Stimulated activated CD4-positive, alpha-beta T cell treated with anti-CD3 and anti-CD28 coated beads, Interleukin-12 subunit alpha, Interleukin-12 subunit beta, amount 100 ng/mL, for 48 hours (primary cell): Measurements from ENCODE around the gene SYTL1.

ENCODE experiments used
- DNase-seq, 3 donors: peaks; one replicate each; pipeline ENCODE4 v3.0.0-alpha.2; 2020; ENCODE audit warnings: low read depth in 2 of 3, low spot score in 1 of 3

SYTL1 gene, protein sequence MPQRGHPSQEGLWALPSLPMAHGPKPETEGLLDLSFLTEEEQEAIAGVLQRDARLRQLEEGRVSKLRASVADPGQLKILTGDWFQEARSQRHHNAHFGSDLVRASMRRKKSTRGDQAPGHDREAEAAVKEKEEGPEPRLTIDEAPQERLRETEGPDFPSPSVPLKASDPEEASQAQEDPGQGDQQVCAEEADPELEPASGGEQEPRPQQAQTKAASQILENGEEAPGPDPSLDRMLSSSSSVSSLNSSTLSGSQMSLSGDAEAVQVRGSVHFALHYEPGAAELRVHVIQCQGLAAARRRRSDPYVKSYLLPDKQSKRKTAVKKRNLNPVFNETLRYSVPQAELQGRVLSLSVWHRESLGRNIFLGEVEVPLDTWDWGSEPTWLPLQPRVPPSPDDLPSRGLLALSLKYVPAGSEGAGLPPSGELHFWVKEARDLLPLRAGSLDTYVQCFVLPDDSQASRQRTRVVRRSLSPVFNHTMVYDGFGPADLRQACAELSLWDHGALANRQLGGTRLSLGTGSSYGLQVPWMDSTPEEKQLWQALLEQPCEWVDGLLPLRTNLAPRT

DNA sequence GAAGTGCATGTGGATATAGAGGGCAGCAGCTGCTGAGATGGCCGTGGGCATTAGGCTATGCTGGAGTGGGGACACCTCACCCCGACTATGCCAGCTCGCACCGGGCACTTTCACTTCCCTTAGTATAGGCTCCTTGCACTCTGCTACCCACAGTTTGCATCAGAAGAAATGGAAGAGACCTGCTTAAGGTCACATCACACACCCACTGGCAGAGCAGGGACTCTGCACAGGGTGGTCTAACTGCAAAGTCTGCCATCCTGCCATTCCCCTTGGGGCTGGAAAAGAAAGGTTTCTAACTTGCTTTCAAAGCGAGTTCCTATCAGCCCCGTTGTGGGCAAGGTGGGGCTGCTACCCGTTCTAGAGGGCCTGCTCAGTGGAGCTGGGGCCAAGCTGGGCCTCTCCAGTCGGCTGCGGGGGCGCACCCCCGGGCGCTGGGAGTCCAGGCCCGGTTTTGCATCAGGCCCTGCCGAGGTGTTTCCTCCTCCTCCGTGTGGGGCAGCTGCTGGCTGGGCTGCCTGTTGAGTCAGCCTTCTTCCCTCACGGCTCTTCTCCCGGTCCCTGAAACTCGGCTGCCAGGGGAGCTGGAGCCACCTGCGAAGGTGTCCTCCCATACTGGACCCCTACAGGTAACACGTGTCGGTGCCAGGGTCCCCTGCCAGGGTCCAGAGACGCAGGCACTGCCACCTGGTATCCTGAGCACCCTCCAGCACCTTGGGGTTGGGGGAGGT lies at the start of gene SYTL1:
Gene SYTL1, plus strand, starts transcription at position 498 of the 728 bp plus-strand sequence. CDS start 3,313 bp downstream, outside the sequence.
- no peak for DNase-seq

DNA sequence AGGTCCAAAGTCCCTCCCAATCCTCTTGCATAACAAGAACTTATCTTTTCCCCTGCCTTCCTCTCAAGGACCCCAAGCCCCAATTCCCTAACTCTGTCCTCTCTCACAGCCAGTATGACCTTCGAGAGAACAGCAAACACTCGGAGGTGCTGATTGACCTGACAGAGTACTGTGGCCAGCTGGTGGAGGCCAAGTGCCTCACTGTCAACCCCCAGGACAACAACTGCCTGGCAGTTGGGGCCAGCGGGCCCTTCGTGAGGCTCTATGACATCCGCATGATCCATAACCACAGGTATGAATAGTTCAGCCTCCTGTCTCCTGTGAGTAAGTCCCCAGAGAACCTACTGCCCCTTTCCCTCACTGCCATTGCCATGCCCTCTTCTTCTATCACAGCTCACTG lies 49.7 kb upstream of the SYTL1 start:
- no peak for DNase-seq

DNA sequence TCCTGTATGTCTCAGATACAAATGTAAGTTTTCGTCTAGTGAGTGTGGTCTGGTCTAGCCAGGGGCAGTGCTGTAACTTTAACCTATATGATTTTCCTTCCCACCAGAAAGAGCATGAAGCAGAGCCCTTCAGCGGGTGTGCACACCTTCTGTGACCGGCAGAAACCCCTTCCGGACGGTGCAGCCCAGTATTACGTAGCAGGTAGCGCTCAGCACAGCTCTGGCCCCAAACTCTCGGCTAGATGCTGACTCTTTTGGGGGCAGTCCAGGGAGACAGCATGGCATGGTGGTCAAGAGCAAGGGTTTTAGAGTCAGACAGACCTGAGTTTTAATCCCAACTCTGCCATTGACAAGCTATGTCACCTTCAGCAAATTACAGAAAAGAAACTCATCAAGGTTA lies 47.9 kb upstream of the SYTL1 start:
- no peak for DNase-seq

DNA sequence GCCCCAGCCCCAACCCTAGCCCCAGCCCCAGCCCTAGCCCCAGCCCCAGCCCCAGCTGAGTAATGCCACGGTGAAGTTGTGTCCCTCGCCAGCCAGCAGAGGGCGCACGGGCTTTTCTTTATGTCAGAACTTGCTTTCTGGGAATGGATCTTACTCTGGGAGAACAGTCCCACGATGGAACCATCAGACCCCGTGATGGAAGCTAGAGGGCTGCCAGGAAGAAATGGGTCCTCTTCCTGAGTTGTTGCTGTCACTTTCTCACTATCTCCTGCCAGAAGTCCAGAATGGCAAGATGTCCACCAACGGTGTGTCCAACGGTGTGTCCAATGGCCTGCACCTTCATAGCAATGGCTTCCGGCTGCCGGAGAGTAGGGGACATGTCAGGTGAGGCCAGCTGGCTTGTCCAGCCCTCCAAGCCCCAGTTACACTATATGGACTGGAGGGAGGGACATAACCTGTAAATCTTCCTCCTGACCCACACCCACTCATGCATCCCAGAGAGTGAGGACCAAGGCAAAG lies 45.0 kb upstream of the SYTL1 start:
- DNase-seq: peak; percentile 52 to 60 (median 56)

DNA sequence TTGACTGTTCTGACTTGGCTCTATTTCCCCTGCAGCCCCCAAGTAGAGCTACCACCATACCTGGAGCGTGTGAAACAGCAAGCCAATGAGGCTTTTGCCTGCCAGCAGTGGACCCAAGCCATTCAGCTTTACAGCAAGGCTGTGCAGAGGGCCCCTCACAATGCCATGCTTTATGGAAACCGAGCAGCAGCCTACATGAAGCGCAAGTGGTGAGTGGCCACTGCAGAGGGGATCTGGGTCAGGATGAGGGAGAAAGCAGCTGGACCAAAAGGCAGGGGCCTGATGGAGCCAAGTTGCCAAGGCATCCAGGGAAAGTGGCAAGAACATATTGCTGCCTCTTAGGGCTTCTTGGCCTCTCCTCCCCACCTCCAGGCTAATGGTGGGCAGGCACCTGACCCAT lies 43.9 kb upstream of the SYTL1 start:
- DNase-seq: no peak

DNA sequence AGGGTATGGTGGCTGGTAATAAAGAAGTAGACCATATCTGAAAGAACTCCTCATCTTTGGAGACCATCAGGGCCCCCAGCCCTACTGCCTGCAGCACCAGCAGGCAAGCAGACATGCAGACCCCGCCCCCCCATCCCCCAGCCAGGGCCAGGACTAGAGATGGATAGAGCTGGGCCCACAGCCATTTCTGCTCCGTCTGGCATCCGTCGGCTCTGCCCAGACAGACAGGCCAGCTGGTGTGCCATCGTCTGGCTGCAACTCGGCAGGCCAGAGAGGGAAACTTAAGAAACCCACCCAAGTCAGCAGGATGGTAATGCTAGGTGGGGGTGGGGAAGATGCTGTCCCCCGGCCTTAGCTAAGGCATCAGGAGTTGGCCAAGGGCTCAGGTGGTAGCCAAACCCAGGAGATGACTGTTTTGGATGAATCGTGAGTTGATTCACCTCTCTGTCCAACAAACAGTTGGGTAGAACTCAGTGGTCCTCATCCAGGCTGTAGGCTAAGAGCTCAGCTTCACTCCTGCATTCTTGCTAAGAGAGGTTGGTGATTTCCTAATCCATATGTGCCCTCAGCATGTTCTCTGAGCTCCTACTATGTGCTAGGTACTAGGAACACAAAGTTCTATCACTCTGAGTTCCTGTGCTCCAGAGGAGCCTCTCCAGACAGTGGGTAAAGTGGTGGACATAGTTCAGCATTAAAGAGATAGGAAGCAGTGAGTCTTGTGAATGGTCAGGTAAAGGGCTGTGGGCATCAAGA lies 43.0 kb upstream of the SYTL1 start:
- no peak for DNase-seq

DNA sequence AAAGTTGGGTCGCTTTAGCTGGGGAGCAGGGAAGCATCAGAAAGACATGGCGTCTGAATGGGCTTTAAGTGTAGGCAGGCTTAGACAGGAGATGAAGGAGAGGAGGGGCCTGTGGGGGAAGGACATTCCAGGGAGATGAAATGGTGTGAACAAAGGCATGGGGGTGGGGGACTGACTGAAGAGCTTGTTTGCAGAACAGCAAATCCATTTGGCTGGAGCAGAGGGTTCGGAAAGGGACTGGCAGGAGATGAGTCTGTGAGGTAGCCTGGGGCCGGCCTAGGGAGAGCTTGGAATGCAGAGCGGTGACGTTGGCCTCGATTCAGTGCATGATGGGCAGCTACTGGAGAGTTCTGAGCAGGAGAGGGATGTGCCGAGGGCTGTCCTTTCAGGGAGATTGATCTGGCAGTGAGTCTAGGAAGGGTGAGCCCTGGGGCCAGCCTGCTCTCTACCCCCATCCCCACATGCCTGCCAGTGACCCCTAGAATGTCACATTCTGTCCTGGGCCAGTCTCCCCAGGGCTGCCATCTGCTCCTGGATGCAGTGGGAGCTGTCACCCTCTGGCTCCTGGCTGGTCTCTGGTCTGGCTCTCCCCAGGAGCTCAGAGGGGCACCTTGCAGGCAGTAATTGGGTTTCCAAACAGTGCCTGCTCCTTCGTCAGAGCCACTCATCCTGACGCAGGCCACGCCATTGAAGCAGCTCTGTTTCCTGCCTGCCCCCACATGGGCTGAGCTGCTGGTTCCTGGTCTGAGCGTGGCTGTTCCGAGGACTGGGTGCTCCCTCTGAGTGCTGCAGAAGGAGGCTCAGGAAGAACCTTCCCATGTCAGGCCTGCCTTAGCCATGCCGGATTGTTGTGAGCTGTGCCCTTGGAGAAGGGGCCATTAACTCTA lies 42.2 kb upstream of the SYTL1 start:
- DNase-seq: no peak

DNA sequence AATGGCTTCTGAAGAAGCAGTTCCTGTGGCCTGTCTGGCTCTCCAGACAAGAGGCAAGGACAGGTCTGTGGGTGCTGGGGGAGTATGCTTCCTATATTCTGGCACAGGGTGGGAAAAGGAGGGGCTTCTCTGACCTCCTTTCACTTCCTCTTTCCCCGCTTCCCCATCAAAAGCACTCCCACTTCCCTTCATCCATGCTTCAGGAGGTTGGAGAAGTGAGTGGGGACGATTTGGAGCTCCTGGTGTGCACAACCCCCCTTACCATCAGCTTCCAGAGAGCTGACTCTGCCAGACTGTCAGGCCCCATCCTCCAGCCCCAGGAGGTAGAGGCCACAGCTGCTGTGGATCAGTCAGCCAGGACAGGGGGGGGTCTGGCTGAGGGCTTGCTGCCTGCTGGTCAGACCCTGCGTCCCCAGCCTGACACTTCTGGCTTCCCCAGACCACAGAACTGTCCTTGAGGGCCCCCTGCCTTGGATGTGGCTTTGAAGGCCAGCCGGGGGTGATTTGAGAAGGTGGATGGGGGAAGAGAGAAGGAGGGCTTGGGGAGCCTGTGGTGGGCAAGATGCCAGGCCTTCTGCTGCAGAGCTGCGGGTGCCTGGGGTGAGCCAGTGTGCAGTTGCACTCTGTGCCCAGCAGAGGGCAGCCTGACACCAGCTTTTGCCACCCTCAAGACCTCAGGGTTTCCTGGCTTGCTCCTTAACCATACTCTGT lies 41.3 kb upstream of the SYTL1 start:
- DNase-seq: peak; percentile 54 to 70 (median 60)

DNA sequence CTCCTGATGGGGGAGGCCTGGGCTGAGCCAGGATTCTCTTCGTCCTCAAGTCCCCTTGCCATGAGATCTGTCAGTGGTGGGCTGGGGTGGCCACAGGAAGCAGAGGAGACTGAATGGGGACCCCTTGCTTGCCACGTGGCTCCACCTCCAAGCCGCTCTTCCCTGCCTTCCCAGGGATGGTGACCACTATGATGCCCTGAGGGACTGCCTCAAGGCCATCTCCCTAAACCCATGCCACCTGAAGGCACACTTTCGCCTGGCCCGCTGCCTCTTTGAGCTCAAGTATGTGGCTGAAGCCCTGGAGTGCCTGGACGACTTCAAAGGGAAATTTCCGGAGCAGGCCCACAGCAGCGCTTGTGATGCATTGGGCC lies 40.8 kb upstream of the SYTL1 start:
- no peak for DNase-seq

DNA sequence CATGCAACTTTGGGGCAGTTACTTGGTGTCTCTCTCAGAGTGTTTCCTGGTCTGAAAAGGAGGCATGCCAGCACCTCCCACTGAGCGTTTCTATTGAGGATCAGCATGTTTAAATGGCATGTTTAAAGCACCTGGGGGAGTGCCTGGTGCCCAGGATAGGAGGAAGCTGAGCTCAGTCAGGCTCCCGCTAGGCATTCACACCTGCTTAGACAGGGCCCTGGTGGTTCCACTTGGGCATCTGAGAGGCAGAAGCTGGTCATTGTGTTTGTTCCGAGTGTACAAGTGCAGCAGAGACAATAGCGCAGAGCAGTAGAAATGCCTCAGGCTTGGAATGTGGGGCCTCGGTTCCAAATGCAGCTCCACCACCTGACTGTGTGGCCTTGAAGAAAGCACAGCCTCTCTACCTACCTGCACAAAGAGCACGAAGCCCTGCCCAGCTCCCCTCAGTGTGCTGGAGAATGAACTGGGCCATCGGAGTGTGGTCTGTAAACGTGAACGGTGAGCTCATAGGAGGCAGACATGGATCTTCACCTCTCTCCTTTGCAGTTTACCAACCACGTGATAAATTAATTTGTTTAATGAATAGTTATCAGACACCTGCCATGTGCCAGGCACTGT lies 40.1 kb upstream of the SYTL1 start:
- DNase-seq: no peak

DNA sequence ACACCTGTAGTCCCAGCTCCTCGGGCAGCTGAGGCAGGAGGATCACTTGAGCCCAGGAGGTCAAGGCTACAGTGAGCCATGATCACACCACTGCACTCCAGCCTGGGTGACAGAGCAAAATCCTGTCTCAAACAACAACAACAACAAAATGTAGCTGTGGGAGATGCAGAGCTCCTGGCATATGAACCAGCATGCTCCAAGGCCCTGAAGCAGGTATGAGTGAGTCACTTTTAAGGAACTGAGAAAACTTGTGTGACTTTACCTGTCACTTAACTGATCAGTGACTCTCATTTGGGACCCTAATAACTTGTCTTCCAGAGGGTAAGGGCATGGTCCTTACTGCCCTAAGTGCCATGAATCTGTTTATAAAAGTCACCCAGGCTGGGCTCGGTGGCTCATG lies 39.2 kb upstream of the SYTL1 start:
- no peak for DNase-seq

DNA sequence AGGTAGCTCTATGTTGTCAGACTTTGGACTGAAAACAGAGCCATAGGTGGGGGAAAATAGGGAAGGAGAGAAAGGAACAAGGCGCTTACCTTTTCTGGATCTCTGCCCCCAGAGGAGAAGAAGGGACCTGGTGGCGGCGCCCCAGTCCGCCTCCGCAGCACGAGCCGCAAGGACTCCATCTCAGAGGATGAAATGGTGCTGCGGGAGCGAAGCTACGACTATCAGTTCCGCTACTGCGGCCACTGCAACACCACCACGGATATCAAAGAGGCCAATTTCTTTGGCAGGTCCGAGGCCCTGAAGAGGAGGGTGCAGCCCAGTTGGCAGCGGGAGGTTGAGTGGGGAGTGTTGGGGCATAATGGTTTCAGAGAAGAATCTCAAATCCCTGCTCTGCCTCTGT lies 38.3 kb upstream of the SYTL1 start:
- no peak for DNase-seq

DNA sequence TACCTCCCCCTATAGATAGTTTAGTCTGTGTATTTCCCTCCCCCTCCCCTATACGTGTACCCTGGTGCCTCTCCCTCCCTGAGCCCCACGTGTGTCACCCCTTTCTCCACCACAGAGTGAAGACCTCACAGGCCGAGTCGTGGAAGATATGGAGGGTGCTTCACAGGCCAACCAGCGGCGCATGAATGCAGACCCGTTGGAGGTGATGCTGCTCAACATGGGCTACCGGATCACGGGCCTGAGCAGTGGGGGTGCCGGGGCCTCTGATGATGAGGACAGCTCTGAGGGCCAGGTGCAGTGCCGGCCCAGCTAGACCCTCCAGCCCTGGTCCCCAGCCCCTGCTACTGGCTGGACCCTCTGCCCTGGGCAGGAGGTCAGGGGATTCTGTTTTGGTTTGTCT lies 35.8 kb upstream of the SYTL1 start:
- DNase-seq: no peak

DNA sequence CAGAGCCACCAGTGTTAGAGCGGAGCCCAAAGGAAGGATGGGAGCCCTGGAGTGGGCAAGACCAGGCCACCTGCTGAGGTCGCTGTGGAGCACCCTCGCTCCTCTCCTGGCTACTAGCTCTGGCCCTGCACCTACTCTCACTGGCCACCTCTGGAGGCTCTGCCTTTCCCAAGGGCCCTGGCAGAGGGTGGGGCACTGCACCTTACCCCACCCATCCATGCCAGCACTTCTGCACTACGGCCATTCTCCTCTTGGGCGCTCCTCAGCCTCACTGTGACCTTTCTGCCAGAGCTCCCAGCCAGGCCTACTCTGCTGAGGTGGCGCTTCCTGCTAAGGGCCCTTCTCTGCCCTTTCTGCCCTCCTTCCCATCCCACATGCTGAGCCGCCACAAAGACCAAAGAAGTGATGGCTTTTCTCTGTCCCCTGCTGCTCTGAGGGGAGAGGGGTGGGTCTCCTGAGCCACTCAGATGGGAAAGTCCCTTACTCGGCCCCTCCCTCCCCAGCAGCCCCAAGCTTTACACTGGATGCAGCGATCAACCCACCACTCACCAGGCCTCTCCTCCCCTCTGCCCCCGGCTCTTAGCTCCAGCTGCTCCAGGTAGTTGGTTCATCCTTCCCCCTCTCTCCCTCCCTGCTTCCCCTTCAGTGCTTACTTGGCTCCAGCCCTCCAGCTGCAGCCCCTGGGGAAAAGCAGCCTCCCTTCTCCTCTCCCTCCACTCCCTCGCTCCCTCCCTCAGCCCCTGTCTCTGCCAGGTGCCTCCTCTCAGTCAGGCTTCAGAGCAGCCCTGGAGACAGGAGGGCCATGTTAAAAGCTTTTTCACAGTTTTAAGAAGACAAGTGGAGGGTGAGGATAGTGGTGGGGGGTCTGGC lies 34.7 kb upstream of the SYTL1 start:
- DNase-seq: no peak

DNA sequence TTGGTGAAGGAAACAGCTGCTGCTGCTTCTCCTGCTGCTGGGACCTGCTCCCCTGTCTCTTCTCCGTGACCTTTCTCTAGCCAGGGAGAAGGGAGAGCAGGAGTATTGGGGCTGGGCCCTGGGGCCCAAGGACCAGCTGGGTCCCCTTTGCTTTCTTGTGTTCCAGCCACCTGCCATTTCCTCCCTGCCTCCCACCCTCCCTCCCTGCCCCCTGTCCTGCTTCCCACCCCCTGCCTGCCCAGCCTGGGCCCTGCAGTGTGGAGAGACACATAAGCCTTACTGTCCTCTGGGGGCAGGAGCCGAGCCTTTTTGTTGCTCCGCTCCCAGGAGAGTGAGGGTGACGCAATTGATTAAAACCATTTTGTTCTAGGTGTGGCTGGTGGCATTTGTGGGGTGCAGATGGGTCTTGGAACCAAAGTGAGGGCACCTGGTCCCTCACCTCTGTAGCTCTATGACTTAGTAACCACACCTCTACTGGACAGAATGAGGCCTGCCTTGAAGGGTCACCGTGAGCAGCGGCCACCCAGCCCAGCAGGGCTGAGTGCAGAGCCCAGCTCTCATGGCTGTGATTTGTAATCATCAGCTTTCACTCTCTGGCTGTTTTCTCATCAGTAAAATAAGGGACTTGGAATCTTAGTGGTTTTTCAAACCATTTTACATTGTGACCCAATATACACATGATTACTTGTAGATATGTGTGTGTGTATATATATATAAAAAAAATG lies 33.8 kb upstream of the SYTL1 start:
- no peak for DNase-seq

DNA sequence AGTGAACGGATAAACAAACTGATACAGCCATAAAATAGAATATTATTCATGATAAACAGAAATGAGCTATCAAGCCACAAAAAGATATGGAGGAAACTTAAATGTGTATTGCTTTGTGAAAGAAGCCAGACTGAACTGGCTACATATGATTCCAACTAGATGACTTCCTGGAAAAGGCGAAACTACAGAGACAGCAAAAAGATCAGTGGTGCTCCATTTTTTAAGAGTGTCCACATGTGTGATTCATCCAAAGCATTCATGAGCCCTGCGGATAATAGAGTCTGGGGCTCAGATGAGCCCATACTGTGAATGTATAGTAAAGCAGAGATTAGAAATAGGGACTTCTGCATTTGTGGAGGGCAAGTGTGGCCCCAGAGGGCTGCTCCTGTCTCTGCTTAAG lies 27.7 kb upstream of the SYTL1 start:
- DNase-seq: no peak

DNA sequence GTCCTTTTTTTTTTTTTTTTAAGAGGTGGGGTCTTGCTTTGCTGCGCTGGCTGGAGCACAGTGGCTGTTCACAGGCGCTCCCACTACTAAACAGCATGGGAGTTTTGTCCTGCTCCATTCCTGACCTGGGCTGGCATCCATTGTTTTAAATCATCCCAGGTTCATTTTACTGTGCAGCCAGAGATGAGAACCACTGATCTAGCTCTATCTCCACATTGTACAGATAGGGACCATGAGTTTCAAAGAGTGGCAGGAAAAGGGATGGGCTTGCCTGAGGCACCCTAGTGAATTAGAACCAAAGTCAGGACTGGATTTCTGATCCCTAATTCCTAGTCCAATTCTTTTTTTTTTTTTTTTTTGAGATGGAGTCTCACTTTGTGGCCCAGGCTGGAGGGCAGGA lies 27.1 kb upstream of the SYTL1 start:
- DNase-seq: no peak

DNA sequence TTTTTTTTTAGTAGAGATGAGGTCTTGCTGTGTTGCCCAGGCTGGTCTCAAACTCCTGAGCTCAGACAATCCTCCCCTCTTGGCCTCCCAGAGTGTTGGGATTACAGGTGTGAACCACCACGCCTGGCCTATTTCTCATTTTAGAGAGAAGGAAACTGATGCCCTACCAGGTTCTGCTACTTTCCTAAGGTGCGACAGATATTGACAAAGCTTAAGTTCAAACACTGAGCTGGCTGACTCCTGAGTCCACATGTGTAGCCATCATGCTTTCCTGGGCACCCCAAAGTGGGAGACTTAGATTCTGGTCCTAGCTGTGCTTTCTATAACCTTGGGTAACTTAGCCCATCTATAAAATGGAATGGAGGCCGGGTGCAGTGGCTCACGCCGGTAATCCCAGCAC lies 25.0 kb upstream of the SYTL1 start:
- no peak for DNase-seq
